Hematopoietic multipotent progenitor cell (in vitro differentiated cells): Measurements from ENCODE around the gene MAML3. TPM values are rescaled to one million over a fixed set of nuclear protein-coding genes. Genes with fewer than 3 reads are reported as not detected.

Experiments
- DNase-seq, 3 donors: peaks; one replicate each; pipeline ENCODE4 v3.0.0-alpha.2; 2011 to 2015; ENCODE audit warnings: low read depth in 2 of 3, low spot score in 2 of 3
- total RNA-seq: library from RNA; depleted of rRNA; stranded (reverse); fragments of >200 nt; gene quantifications from one replicate; pipeline ENCODE4 v1.2.3, GENCODE V29; 2012

MAML3 gene
- total RNA-seq, result 27.2 TPM

DNA sequence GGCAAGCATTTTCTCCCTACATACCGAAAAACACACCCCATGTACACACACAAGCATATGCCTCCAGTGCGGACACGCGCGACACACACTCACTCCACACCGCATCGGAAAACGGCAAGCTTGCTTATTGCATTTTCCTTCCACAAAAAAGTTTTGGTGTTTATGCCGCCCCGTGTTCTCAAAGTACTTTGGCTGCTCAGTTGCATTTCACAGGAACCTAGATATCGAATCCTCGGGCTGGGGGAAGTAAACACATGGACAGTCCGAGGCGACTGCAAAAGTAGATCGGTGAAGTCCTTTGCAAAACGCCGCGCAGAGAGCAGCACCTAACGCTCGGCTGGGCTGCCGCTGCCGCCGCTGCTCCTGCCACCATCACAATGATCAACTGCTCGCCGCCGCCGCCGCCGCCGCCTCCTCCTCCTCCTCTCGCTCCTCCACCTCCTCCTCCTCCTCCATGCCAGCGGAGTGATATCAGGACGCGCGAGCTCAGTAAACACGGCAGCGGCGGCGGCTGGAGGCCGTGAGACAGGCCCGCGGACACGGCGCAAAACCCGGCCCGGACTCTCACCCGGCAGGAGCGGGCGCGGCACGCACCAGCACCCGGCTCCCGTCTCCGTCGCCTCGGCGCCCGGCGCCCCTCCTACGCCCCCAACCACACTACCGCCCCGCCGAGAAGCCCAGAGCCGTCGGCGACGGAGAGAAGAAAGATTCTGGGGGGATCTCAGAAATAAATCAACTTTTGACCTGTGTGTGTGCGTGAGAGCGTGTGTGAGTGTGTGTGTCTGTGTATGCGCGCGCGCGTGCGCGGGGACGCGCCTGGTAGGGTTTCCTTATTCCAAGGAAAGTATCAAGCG lies at the start of gene MAML3:
Gene MAML3 (minus strand): TSS at position 467 of the 854 bp plus-strand sequence. CDS start 857 bp downstream, outside the sequence.
- DNase-seq, result peak; percentile 50 to 95 (median 92)

DNA sequence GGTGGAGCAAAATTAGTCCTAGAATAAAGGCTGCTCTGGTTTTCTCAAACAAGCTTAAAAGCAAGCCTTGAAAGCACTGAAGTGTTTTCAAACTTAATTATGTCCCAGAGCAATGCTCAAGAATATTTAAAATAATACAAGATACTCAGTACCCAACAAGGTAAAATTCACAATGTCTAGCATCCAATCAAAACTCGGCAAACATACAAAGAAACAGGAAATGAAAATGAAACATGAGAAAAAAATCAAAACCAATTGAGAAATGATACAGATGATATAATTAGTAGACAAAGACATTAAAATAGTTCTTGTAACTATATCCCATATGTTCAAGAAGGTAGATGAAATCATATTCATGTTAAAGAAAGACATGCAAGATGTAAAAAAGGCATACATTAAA lies 45.0 kb upstream of the MAML3 start:
- no peak for DNase-seq

DNA sequence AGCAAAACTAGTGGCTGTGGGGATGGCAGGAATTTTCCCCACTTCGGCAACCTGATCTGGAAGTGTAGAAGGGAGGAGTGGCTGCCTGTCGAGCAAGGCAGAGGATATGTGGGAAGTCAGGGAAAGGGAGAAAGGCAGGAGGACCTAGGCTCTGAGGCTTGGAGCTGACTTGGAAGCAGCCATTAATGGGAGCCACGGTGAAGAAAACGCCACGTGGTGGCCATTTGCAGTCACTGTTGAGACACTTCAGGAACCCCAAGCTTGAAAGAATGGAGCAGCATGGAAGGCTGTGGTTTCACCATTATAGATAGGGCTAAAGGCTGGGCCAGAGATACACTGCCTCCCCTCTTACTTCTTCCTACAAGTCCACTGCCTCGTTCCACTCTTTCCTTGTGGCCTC lies 41.8 kb upstream of the MAML3 start:
- no peak for DNase-seq

DNA sequence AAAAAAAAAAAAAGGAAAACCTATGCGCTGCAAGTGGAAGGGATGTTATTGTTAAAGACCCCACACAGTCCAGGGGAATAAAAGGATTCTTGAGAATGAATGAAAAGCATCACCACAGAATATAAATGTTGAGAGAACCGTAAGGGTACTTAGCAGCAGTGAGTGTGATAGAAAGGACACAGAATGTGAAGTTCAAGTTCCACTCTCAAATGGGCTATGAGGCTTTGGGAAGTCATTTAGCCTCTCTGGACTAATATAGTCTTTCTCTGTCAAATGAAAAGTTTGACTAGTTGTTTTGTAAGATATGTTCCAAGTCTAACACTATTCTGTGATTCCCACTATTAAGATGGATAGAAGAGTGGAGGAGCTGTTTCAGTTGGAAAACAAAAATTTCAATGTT lies 35.8 kb upstream of the MAML3 start:
- DNase-seq, result no peak

DNA sequence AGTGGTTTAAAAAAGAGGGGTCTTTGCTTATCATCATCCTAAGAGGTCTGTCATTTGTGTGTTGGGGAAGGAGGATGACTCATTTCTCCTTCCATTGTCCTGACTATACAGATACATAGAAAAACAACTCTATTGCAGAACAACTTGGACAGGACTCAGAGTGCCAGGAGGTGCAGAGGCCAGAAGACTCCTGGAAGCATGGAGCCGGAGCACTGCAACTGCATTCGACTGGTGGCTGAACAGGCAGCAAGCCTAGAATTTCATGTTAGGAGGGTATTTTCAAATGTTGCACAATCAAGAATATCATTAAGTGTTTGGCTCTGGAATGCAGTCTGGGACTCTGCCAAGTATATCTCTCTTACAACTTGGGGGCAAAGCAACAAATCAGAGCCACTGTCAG lies 35.0 kb upstream of the MAML3 start:
- no peak for DNase-seq

DNA sequence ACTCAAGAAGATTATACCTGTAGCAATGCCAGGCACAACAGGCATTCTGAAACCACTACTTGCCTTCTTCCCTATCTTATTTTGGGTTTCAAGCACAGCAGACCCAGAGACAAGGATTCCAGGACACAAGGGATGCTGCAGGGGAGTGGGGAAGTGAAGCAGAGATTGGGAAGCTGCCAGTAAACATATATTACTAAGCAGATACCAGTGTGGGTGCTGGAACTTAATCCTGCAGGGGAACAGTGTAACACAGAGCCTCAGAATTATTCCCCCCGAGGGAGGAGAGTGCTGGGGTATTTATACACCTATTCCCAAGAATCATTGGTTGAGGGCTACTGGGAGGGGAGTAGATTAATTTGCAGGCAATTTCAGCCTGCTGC lies 33.3 kb upstream of the MAML3 start:
- no peak for DNase-seq

DNA sequence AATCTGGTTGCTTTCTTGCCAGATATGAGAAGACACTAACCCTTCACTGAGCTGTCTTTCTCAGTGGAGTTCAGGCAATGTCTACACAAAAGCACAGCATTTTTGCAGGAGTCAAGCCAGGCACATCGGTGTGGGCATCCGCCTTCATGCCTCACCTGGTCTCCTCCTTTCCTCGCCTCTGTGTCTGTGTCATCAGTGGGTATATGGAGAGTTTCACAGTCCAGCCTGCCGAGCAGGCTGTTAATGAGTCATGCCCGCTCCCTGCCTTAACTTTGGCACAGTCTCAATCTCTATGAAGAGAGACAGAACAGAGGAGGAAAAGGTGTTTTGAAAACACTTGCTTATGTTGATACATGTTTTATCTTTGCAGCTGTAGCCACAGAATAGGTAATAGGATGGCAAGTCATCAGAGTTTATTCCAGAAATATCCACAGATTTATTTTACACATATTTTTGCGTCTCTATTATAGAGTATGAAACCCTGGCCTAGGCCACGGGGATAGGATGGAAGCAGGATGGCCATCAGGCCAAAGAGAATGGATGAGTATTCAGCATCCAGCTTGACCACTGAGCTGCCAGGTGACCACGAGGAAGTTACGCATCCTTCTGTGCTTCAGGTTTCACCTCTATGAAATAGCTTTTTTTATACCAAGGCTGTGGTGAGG lies 32.8 kb upstream of the MAML3 start:
- no peak for DNase-seq

DNA sequence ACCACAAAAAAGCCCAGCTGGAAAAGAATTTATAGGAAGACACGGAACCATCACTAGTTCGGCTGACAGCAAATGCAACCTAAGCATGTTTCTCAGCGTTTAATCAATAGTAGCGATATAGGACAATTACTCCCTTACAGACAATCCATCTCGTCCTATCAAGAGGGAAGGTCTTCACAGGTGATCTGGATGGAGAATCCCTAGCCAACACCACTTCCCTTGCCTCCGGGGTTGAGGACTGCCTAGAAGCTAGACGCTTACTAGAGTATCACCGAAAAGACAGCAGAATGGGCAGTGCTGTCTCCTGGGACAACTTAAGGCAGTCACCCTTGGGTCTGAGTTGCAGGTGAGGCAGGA lies 32.1 kb upstream of the MAML3 start:
- no peak for DNase-seq

DNA sequence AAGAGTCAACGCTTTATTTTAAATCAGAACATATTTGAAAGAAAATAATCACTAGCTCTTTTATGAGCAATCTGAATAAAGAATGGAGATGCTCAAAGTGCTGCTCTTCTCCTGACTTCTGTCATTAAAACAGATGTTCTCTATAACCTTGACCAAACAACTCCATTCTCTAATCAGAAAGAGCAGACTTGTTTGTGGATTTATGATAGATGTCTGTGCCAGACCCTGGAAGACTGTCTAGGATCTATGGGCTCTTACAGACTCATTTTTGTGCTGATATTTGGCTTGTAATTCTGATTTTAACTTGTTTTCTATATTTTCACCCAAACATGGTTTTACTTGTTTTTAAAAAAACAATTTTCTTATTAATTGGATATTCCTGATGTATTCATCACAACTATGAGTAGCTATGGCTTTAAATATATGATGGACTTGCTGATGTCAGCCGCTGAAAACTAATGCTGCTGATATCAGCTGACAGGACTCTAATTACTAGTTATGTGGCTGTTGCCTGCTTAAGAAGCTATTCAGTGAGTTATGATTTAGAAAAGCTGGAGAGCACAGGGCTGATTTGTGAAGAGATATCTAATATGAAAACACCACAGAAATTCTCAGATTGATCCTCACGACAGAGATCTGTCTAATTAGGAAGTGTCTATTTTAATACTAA lies 31.6 kb upstream of the MAML3 start:
- no peak for DNase-seq

DNA sequence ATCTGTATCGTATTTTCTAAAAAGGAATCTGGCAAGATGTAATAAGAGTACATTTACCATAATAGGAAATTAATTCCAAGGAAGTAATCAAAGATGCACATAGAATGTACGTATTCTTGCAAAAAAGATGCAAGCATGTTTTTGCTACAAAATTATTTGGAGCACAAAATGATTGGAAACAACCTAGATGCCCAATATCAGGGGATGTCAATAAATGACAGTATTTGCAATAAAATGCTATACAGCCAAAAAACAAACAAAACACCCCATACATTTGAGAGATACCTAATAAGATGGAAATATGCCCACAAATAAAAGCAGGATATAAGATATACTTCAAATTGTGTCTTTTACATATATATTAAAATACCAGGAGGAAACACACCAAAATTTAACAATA lies 29.3 kb upstream of the MAML3 start:
- no peak for DNase-seq

DNA sequence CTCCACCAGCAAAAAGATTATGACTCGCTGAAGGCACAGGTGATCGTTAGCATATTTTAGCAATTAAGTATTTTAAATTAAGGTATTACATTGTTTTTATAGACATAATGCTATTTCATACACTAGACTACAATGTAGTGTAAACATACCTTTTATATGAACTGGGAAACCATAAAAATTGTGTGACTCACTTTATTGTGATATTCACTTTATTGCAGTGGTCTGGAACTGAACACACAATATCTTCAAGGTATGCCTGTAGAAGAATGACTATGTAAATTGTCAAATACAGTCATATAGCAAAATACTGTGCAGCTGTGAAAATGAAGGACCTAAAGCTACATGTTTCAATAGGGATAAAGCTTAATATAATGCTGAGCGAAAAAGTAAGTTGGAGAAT lies 26.6 kb upstream of the MAML3 start:
- no peak for DNase-seq

DNA sequence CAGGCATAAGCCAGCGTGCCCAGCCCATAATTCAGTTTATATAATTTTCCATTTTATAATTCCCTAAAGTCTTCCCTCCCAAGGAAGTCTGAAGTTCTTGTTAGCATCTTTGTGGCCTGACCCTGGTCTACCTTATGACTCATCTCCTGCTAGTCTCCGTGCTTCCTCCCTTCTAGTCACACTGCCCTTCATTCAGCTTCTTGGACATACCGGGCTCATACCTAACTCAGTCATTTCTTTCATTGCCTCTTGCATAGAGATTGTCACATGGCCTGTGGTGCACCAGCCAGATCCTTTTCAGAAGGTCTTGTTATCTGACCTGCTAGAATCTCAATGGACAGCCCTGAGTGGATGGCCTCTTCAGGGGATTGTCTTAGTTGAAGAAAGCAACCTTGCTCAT lies 22.8 kb upstream of the MAML3 start:
- DNase-seq, result no peak

DNA sequence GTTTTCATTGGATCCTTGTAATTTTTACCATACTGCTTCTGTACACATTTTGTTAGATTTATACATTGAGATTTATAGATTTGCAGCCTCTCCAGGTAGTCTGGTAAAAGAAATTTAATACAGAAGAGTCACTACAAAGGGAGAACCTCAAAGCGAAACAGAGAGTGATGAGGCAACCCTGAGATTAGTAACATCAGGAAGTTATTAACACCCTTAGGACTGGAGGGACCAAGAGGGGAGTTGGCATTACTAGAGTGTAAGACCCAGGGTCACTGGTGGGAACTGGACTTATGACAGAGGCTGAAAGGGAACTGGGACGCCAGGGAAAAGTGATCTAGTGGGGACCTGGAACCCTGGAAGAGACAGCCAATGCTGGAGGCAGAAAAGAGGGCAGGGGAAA lies 20.6 kb upstream of the MAML3 start:
- no peak for DNase-seq

DNA sequence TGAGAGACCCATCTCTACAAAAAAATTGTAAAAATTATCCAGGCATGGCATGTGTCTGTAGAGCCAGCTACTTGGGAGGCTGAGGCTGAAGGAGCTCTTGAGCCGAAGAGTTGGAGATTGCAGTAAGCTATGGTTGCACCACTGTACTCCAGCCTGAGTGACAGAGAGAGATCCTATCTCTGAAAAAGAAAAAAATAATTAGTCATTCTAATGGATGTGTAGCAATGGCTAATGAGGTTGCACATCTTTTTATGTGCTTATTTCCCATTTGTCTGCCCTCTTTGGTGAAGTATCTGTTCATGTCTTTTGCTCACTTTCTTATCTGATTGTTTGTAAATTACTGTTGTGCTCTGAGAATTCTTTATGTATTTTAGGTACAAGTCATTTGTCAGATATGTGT lies 19.0 kb upstream of the MAML3 start:
- no peak for DNase-seq

DNA sequence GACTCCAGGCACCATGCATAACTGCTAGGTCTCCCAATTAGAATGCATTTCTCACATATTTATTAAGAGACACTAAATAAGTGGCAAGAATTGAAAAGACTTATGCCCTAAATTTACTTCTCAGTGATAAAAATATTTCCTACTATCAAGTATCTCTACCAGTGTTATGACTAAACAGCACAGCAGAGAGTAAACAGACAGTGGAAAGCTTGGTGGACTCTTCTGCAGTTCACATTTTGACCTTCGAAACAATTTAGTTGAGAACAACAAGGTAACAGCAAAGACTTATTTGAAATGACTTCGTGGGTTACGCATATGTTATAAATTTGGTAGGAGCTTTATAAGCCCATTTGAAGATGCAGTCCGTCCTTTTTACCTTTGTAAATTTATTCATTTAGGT lies 16.3 kb upstream of the MAML3 start:
- no peak for DNase-seq

DNA sequence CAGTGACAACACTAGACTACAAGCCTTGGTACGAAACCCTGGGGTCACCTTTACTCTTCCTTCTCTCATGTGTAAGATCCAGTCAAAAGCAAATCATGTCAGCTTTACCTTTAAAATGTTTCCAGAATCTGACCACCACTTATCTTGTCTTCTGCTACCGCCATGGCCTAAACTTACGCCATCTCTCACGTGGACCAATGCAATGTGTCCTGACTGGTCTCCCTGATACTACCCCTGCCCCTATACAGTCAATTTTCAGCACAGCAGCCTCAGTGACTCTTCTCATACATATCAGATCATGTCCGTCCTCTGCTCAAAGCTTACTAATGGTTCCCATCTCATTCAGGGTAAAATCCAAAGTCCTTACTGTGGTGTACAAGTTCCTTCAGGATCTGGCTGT lies 15.0 kb upstream of the MAML3 start:
- DNase-seq, result no peak

DNA sequence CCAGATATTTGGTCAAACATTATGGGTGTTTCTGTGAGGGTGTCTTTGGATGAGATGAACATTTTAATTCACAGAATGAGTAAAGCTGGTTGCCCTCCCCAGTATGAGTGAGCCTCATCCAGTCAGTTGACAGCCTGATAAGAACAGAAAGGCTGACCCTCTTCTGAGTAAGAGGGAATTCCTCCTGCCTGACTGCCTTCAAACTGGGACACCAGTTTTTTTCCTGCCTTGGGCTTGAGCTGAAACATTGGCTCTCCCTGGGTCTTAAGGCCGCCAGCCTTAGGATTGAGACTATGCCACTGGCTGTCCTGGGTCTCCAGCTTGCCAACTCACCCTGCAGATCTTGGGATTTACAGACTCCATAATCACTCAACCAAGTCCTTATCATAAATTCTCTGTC lies 14.5 kb upstream of the MAML3 start:
- DNase-seq, result no peak

DNA sequence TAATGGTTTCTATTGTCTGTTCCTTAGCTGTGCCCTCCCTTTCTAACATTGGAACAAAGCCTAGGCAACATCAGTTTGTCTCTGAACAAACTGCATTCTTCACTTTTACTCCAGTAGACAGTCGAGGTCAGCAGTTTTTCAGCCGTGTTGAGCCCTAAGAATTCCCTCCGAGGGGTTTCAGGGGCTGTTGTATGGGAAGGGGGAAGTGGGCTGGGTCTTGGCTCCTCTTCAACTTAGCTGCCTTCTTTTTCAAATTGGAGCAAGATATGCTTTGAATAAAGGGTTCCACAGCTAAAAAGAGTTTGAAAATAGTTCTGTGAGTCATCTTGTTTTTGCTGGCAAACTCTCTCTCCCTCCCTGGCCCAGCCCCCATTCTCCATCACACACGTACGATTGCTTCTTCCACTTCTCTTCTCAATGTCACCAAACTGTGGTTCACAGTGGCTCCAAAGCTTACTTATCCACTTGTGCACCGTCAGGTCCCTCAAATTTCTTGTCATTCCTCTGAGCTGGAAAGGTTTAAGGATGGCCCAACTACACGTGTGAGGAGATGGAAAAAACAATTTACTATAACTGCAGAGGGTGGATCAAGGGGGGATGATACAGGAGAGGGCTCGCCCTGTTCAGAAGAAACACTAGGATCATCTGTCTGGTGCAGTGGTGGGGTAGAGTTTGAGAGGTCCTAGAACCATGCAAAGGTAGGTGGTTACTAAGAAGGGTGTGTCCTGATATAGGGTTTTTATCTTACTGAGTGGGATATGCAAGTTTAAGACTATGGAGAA lies 9.2 kb upstream of the MAML3 start:
- no peak for DNase-seq

DNA sequence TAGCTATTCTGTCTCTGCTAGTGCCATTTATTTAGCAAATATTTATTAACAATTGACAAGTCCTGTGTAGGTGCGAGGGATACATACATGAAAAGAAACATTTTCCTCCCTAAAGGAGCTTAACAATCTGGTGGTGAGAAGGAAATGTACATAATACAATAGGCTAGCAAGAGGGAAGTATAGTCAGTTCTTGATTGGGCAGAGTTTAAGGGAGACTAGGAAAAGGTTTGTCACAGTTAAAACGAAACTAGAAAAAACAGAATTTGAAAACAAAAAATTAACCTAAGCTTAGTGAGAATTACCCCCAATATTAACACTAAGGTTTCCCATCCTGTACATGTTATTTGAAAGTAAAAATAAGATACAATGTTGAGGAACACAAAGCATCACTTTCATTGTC lies 8.6 kb upstream of the MAML3 start:
- DNase-seq, result no peak

DNA sequence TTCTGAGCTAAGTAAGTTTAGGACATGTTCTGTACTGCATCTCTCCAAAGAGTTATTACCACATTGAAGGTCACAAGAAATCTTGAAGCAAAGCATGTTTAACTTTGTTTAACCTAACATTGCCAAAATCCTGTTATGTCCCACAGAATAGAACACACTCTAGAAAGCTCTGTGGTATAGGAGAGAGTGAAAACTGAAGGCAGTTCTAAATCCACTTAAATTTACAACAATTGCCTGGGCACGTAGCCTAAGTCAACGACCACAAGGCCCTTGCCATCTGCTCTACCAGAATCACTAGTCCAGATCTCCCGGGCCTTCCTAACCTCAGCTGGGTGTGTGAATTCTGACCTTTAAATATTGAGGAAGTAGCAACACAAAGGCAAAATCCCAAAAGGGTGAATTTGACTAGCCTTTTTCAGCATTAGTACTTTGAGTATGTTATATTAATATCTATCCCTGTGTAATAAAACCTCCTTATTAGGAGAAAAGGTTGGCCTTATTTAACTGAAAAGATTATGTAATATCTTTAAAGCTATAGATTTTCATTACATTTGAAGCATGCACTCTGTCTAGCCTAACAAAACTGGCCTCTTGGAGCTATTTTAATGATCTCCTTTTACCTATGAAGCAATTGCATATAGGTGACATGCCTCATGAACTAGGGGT lies 4.5 kb upstream of the MAML3 start:
- DNase-seq, result peak in 2 of 3 donors; percentile 36 to 81

DNA sequence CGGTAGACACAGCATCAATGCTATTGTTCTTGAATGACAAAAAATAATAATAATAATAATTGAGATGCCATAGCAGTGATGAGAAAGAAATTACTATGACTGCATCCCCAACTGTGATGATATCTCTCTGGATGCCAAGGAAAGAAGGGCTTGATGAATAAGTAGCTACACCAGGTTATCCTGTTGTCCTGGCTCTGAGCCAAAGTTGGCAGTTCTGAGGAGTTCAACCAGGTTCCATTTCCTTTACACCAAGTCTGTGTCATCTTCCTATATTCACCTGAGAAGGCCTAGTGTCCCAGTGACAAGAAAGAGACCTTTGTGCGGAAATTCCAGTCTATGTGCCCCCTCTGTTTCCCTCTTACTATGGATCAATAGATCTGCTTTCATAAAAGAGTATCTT lies 3.4 kb upstream of the MAML3 start:
- DNase-seq, result no peak
